ENCODE measurements around the gene PCDHGA1. TPM values are rescaled to one million over a fixed set of nuclear protein-coding genes. Genes with fewer than 3 reads are reported as not detected.

PCDHGA1 gene
- total and polyA plus RNA-seq, 2 of the 4 experiments (the other 2 are of a cell fraction) = 0.90 to 0.92 TPM

DNA sequence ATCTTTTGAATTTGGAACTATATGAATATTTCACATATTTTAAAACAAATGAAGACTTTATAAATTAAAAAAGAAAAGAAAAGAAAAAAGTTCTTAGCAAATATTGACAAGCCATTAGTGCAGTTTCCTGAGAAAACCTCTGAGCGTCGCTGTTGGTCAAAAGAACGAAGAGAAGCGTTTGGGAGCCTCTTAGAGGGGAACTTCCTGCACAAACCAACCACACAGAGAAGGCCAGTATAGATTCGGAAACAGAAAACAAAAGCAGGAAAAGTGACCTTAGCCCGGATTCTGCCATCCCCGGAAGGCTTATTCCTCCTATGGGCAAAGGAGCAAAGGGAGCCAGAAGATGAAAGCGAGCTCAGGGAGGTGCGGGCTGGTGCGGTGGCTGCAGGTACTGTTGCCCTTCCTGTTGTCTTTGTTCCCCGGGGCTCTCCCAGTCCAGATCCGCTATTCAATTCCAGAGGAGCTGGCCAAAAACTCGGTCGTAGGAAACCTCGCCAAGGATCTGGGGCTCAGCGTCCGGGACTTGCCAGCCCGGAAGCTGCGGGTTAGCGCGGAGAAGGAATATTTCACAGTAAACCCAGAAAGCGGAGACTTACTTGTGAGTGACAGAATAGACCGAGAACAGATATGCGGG is 29.6 kb downstream of the PCDHGA1 start, which contains the start of gene PCDHGB2:
TSS of gene PCDHGB2 (plus strand) at position 205 of the 637 bp plus-strand sequence. CDS start at position 347, 142 bp downstream.
- 24% methylated on average over 8 of the region's 24 CpGs; no CpG with 5 or more reads in 1 of the 2 experiments for WGBS, 2 experiments (ENCODE audit: extremely low coverage in 2 of 2, insufficient read length in 1 of 2)
- H3K36me3 ChIP-seq (ENCODE audit: control insufficient read depth, insufficient read depth, low read length) = peaks cover 6% of the 10 kb centered on the region; the same call in 1 of the 2 replicates
- ChIA-PET CTCF (interaction anchor here (0.7 kb wide), 1 partner anchor 39 kb away, joined by 3 read pairs; the partner anchor contains the start of gene TAF7), POLR2A (ENCODE audit: unreplicated experiment) (no interaction called here)
- in situ Hi-C loops (cut with MboI; ENCODE audit: low sequenced_read_pairs) (no loop called here), dilution Hi-C loops (cut with HindIII; ENCODE audit: low sequenced_read_pairs, unreplicated experiment) (no loop called here), intact Hi-C loops (cut with micrococcal nuclease) (loop anchor here (5.0 kb wide), 1 partner anchor 33 kb away; no protein-coding TSS in a partner anchor)
- peak within 1 kb of the TSS; percentile 73 for H2AFZ ChIP-seq (replicated peaks; ENCODE audit: low read length, poor library complexity)
- no peaks in the 10 kb centered on the region for H4K20me1 ChIP-seq (ENCODE audit: insufficient read depth, low read length)
- no peak within 1 kb of the TSS for H3K14ac ChIP-seq (replicated peaks; ENCODE audit: low read depth, low read length)
- peak within 1 kb of the TSS; percentile 38; the same call in 1 of the 2 replicates for H3K4ac ChIP-seq (ENCODE audit: low read depth, low read length)
- no peak within 1 kb of the TSS for H2BK20ac ChIP-seq (ENCODE audit: low read depth, low read length)
- ATAC-seq (ENCODE audit: low read depth) = peak; percentile 38
- peak within 1 kb of the TSS in 1 of 2 experiments; percentile 56; a peak in 2 of 4 replicates for H4K8ac ChIP-seq (ENCODE audit: low read depth in 2 of 2, low read length in 2 of 2)
- no peak within 1 kb of the TSS for H2AK5ac ChIP-seq (ENCODE audit: low read depth, low read length)
- peaks cover 63% of the 10 kb centered on the region for H3K9me3 ChIP-seq (ENCODE audit: control insufficient read depth, insufficient read depth, low read length)
- H3K79me1 ChIP-seq (ENCODE audit: low read depth in 1 of 2, low read length in 2 of 2) = no peaks in the 10 kb centered on the region; a peak in 1 of 4 replicates
- H2AK9ac ChIP-seq (replicated peaks; ENCODE audit: low read depth, low read length, poor library complexity) = no peak within 1 kb of the TSS
- TF ChIP-seq, protein P1, sequence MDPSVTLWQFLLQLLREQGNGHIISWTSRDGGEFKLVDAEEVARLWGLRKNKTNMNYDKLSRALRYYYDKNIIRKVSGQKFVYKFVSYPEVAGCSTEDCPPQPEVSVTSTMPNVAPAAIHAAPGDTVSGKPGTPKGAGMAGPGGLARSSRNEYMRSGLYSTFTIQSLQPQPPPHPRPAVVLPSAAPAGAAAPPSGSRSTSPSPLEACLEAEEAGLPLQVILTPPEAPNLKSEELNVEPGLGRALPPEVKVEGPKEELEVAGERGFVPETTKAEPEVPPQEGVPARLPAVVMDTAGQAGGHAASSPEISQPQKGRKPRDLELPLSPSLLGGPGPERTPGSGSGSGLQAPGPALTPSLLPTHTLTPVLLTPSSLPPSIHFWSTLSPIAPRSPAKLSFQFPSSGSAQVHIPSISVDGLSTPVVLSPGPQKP (IDR thresholded peaks at IDR 0.05; ENCODE audit: borderline replicate concordance, low read depth, low read length) = no peak
- TF ChIP-seq RAD21 (IDR thresholded peaks at IDR 0.05; ENCODE audit: low read length) = peak; percentile 45
- TF ChIP-seq, protein P2, sequence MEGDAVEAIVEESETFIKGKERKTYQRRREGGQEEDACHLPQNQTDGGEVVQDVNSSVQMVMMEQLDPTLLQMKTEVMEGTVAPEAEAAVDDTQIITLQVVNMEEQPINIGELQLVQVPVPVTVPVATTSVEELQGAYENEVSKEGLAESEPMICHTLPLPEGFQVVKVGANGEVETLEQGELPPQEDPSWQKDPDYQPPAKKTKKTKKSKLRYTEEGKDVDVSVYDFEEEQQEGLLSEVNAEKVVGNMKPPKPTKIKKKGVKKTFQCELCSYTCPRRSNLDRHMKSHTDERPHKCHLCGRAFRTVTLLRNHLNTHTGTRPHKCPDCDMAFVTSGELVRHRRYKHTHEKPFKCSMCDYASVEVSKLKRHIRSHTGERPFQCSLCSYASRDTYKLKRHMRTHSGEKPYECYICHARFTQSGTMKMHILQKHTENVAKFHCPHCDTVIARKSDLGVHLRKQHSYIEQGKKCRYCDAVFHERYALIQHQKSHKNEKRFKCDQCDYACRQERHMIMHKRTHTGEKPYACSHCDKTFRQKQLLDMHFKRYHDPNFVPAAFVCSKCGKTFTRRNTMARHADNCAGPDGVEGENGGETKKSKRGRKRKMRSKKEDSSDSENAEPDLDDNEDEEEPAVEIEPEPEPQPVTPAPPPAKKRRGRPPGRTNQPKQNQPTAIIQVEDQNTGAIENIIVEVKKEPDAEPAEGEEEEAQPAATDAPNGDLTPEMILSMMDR (conservative IDR thresholded peaks at IDR 0.05; ENCODE audit: low read depth, low read length) = peak; percentile 48
- H4K5ac ChIP-seq (ENCODE audit: low read depth, low read length) = peak within 1 kb of the TSS; percentile 67; the same call in 1 of the 2 replicates
- peak within 1 kb of the TSS; percentile 61 for H3K4me3 ChIP-seq (ENCODE audit: insufficient read depth, low read depth, low read length)
- H3K9ac ChIP-seq (ENCODE audit: low read depth, low read length) = peak within 1 kb of the TSS; percentile 67; the same call in 1 of the 2 replicates
- H3K23ac ChIP-seq (ENCODE audit: low read depth, low read length) = no peak within 1 kb of the TSS
- H2BK5ac ChIP-seq (ENCODE audit: low read depth, low read length, poor library complexity, severe bottlenecking) = no peak within 1 kb of the TSS
- peak within 1 kb of the TSS; percentile 71; the same call in 1 of the 2 replicates for H3K4me2 ChIP-seq (ENCODE audit: low read depth, low read length)
- H3K9me1 ChIP-seq (ENCODE audit: insufficient read depth, low read length) = no peaks in the 10 kb centered on the region
- H3K56ac ChIP-seq (ENCODE audit: extremely low read depth, insufficient read depth, low read length) = no peak within 1 kb of the TSS
- peaks cover 2% of the 10 kb centered on the region; the same call in 1 of the 2 replicates for H3K27me3 ChIP-seq (ENCODE audit: control insufficient read depth, insufficient read depth, low read length)
- no peak within 1 kb of the TSS for H2BK120ac ChIP-seq (ENCODE audit: low read depth, low read length)
- no peaks in the 10 kb centered on the region for H3K4me1 ChIP-seq (ENCODE audit: control insufficient read depth, insufficient read depth, low read length)
- H3K27ac ChIP-seq (ENCODE audit: insufficient read depth, low read length) = 0 out of 2 replicates have a peak within 1 kb of the TSS, but pooled peaks have one; percentile 49
- peak within 1 kb of the TSS; percentile 67; the same call in 1 of the 2 replicates for H3K18ac ChIP-seq (ENCODE audit: low read depth, low read length)
- H2BK15ac ChIP-seq (ENCODE audit: low read depth, low read length) = no peak within 1 kb of the TSS
- no TSS peak for BruUV-seq (replicated peaks)
- peak; percentile 64 for DNase-seq
- no peak within 1 kb of the TSS for H4K91ac ChIP-seq (ENCODE audit: insufficient read depth, low read depth, low read length)
